Fibroblast of lung (primary cell): ENCODE data around the gene DMRTC1B. TPM values are rescaled to one million over a fixed set of nuclear protein-coding genes. Genes with fewer than 3 reads are reported as not detected.
"Not testable (repeated sequence)": the region's sequence is repeated elsewhere in the genome, so short reads cannot be mapped to it uniquely, and the experiment has no call there.

Experiments used
- DNase-seq, 2 donors: peaks; one replicate each; pipeline versions ENCODE4 v3.0.0 to v3.0.0-alpha.2; 2010; ENCODE audit warnings: low read depth in 2 of 2
- H2AFZ ChIP-seq: 2 replicates; pipeline ENCODE4 v1.5.1; 2012; ENCODE audit warnings: low read length, control low read depth, inconsistent platforms
- H3K27ac ChIP-seq: 2 replicates; pipeline ENCODE4 v1.5.1; 2011; ENCODE audit warnings: low read length, control low read depth; ENCODE audit not compliant: insufficient read depth
- H3K27me3 ChIP-seq: 2 replicates; pipeline ENCODE4 v1.5.1; 2011; ENCODE audit warnings: mild to moderate bottlenecking, low read length; ENCODE audit not compliant: control insufficient read depth, insufficient read depth
- H3K36me3 ChIP-seq: 2 replicates; pipeline ENCODE4 v1.5.1; 2011; ENCODE audit warnings: low read length; ENCODE audit not compliant: control insufficient read depth, insufficient read depth
- H3K4me1 ChIP-seq: 2 replicates; pipeline ENCODE4 v1.5.1; 2011; ENCODE audit warnings: low read length; ENCODE audit not compliant: control insufficient read depth, insufficient read depth; ENCODE audit errors: extremely low read depth
- H3K4me2 ChIP-seq: 2 replicates; pipeline ENCODE4 v1.5.1; 2011; ENCODE audit warnings: low read length, control low read depth; ENCODE audit not compliant: insufficient read depth; ENCODE audit errors: extremely low read depth
- H3K4me3 ChIP-seq, 4 experiments: fragments of 200-600 bp in 1 of 4; sonication (generic) in 1 of 4; replicated peaks in 1 of 4; 2 replicates each; pipeline ENCODE4 v1.5.1; 2011 to 2016; ENCODE audit warnings: low read length in 4 of 4, low read depth in 3 of 4, mild to moderate bottlenecking in 3 of 4, control low read depth in 2 of 4, inconsistent platforms in 1 of 4, mixed read lengths in 1 of 4; ENCODE audit not compliant: insufficient read depth in 1 of 4; ENCODE audit errors: control extremely low read depth in 1 of 4
- H3K79me2 ChIP-seq: 2 replicates; pipeline ENCODE4 v1.5.1; 2012; ENCODE audit warnings: mild to moderate bottlenecking, low read length, inconsistent platforms; ENCODE audit not compliant: control insufficient read depth, insufficient read depth
- H3K9ac ChIP-seq: 2 replicates; pipeline ENCODE4 v1.5.1; 2011; ENCODE audit warnings: mild to moderate bottlenecking, low read length, control low read depth; ENCODE audit not compliant: insufficient read depth
- H3K9me3 ChIP-seq: 2 replicates; pipeline ENCODE4 v1.5.1; 2012; ENCODE audit warnings: low read depth, low read length; ENCODE audit not compliant: control insufficient read depth, insufficient read depth
- H4K20me1 ChIP-seq: 2 replicates; pipeline ENCODE4 v1.5.1; 2011; ENCODE audit warnings: low read length; ENCODE audit not compliant: control insufficient read depth, insufficient read depth; ENCODE audit errors: extremely low read depth
- polyA plus RNA-seq, 2 donors: library from polyadenylated mRNA; depleted of rRNA in 1 of 2; stranded (reverse) in 1 of 2; unstranded in 1 of 2; fragments of >200 nt; gene quantifications; 2 replicates each; pipeline ENCODE4 v1.2.1, GENCODE V29; 2011 to 2012; ENCODE audit warnings: missing spikeins in 1 of 2
- total RNA-seq: library from RNA; depleted of rRNA; stranded (reverse); fragments of >200 nt; gene quantifications from 2 replicates; pipeline ENCODE4 v1.2.1, GENCODE V29; 2014

The DMRTC1B gene
- total and polyA plus RNA-seq, 2 donors (not counting 1 experiment from before 2014, with no cell fraction given): not detected

DNA sequence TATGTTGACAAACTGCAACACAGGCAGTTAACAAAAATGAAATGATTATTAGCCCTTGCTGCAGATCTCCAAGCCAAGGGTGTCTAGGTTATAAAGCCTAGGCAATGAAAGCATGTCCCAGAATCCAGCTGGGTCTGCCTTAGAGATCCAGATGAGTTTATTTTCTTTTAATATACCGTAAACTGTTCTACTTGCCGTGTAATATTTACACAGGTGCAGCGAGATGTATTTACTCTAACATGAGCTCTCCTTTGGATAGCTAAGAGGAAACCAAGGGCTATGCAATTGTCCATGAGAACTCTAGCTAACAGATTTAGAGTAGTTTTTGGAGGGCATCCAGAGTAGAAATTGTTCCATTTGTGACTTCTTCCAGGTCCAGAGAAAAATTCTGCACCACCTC is 28.1 kb upstream of the DMRTC1B start:
- not testable (repeated sequence) for H2AFZ ChIP-seq, H3K4me3 ChIP-seq, H3K27me3 ChIP-seq, H3K4me1 ChIP-seq, H3K4me2 ChIP-seq, H4K20me1 ChIP-seq, H3K27ac ChIP-seq, DNase-seq, H3K36me3 ChIP-seq, H3K9ac ChIP-seq, H3K9me3 ChIP-seq, H3K79me2 ChIP-seq

DNA sequence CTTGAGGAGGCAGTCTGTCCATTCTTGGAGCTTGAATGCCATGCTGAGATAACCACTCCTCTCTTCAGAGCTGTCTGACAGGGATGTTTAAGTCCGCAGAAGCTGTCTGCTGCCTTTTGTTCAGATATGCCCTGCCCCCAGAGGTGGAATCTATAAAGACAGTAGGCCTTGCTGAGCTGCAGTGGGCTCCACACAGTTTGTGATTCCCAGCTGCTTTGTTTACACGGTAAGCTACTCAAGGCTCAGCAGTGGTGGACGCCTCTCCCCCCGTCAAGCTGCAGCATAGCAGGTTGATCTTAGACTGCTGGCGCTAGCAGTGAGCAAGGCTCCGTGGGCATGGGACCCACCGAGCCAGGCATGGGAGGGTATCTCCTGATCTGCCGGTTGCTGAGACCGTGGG is 16.2 kb upstream of the DMRTC1B start:
- H3K36me3 ChIP-seq, DNase-seq, H3K4me2 ChIP-seq, H3K9ac ChIP-seq, H3K27me3 ChIP-seq, H3K27ac ChIP-seq, H3K79me2 ChIP-seq, H2AFZ ChIP-seq, H3K9me3 ChIP-seq, H4K20me1 ChIP-seq, H3K4me1 ChIP-seq, H3K4me3 ChIP-seq: not testable (repeated sequence)

DNA sequence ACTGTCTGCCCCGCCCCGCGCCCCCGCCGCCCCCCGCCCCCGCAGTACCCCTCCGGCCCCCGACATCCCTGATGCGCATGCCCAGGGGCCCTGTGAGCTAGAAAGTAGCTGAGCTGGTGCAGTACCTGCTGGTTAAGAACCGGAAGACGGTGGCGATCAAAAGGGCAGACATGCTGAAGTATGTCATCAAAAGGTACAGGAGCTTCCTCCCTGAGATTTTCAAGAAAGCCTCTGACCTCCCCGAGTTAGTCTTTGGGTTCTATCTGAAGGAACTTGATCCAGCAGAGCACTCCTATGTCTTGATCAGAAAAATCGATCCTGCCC is 739 bp downstream of the DMRTC1B start:
- H3K4me3 ChIP-seq, H4K20me1 ChIP-seq, H3K4me1 ChIP-seq, H3K4me2 ChIP-seq, H3K79me2 ChIP-seq, H3K36me3 ChIP-seq, H3K9ac ChIP-seq, DNase-seq, H3K27me3 ChIP-seq, H2AFZ ChIP-seq, H3K9me3 ChIP-seq, H3K27ac ChIP-seq: not testable (repeated sequence)

DNA sequence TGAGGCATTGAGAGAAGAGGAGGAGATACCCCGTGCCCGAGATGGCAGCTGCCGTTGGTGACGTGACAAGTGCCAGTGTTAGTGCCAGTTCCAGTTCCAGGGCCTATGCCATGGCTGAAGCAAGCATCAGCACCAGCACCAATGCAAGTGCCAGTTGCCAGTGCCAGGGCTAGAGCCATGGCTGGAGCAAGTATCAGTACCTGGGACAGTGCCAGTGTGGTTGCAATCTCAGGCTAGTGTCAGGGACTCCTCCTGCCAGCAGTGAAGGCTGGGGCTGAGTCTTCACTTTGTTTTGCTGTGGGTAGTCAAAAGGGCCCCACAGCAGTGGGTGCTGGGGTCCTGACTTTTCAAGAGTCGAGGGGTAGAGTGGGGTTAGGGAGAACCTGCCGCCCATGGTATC is 1.5 kb downstream of the DMRTC1B start:
- H3K9me3 ChIP-seq, H3K27me3 ChIP-seq, H3K4me3 ChIP-seq, H3K4me2 ChIP-seq, H3K36me3 ChIP-seq, H3K9ac ChIP-seq, H3K79me2 ChIP-seq, H3K4me1 ChIP-seq, H2AFZ ChIP-seq, H4K20me1 ChIP-seq, DNase-seq, H3K27ac ChIP-seq: not testable (repeated sequence)

DNA sequence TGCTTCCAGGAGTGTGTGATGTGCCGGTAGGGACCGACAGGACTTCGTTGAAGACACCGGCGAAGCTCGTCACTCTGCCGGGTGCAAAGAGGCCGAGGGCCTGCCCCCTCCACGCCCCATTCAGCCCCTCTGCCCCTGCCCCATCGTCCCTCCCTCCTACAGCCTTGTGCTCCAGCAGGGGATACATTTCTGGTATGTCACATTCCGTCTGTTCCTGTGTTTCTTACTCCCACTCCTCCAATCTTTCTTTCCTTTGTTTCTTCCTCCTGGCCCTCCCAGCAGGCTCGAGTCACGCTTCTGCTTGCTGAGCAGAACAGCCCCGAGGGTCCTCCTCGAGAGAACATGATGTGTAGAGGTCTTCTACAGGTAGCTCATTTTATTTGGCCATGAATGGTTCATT is 5.9 kb downstream of the DMRTC1B start, which contains the start of gene FAM236B:
FAM236B (minus strand) TSS at position 101 of the 400 bp plus-strand sequence; CDS start at position 1, 100 bp downstream.
- H3K9me3 ChIP-seq, H3K27ac ChIP-seq: not testable (repeated sequence)

DNA sequence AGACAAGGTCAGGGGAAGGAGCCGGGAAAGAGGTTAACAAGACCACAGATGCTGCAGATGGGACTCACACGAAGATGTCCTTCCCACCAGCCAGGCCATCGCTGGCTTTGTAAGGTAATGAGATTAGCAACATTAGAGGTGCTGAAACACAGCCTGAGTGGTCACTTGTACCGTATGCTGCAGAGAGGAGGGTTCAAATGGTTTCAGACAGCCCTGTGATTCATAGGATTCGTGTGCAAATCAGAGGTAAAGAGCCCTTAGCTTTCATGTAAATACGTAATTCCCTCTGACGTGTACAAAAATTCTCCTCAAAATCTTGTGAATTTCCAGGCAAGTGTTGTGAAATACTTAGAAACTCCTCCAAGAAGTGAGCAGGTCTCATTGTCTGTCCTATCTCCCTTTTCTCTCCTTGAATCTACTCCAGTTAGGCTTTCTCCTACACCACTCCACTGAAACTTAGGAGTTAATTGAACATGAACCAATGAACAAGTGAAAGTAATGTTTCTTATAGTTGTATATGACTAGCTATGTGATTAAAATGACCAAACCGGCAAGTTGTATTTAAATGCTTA is 6.8 kb downstream of the DMRTC1B start:
- not testable (repeated sequence) for H3K9ac ChIP-seq, H3K27me3 ChIP-seq, H3K36me3 ChIP-seq, H3K27ac ChIP-seq, H3K4me2 ChIP-seq, H3K9me3 ChIP-seq, H3K79me2 ChIP-seq, H3K4me1 ChIP-seq, H2AFZ ChIP-seq, DNase-seq, H3K4me3 ChIP-seq, H4K20me1 ChIP-seq

More for the DNA sequence above, 5.9 kb downstream of the DMRTC1B start, which contains the start of gene FAM236B:
- H3K79me2 ChIP-seq, H3K4me2 ChIP-seq, H3K4me3 ChIP-seq, DNase-seq, H3K27me3 ChIP-seq, H3K36me3 ChIP-seq, H2AFZ ChIP-seq, H3K4me1 ChIP-seq, H4K20me1 ChIP-seq, H3K9ac ChIP-seq: not testable (repeated sequence)

DNA sequence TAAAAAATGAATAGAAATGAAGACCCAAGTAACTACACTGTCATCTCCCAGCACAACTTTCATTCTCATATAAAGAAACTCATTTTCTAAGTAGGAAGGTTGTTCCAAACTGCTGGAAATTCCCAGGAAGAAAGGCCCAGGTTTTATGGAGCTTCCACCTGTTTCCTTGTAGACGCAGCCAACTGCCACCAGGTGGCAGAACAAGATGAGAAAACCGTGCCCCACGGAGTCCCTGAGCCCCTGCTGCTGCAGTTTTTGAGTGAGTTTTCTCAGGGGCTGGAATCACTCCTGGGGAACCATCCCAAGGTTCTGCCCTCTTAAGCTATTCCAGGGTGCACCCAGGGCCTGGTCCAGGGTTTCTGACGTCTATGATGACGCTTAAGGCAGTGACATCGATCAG is 7.3 kb downstream of the DMRTC1B start:
- not testable (repeated sequence) for H3K4me2 ChIP-seq, H3K4me3 ChIP-seq, H2AFZ ChIP-seq, H3K36me3 ChIP-seq, H4K20me1 ChIP-seq, H3K27me3 ChIP-seq, H3K9me3 ChIP-seq, DNase-seq, H3K9ac ChIP-seq, H3K79me2 ChIP-seq, H3K4me1 ChIP-seq, H3K27ac ChIP-seq
